Stimulated activated CD8-positive, alpha-beta memory T cell treated with anti-CD3 and anti-CD28 coated beads, Interleukin-7, amount 100 ng/mL, for 1 hour (primary cell): ENCODE results near the gene FBXO4.
"Not testable (repeated sequence)": the region's sequence is repeated elsewhere in the genome, so short reads cannot be mapped to it uniquely, and the experiment has no call there.

Experiments used
- DNase-seq, 2 donors: peaks; one replicate each; pipeline ENCODE4 v3.0.0-alpha.2; 2020; ENCODE audit warnings: low read depth in 2 of 2

The FBXO4 gene

GRCh38 chr5:41921874-41922273 is 3.2 kb upstream of the FBXO4 start:
- no peak for DNase-seq

GRCh38 chr5:41924526-41924871 is 582 bp upstream of the FBXO4 start:
- DNase-seq = no peak

GRCh38 chr5:41925555-41925951 is 472 bp downstream of the FBXO4 start:
- DNase-seq = peak in 1 of 2 donors; percentile 0

- no peak for DNase-seq
These were observed 2.5 kb downstream of the FBXO4 start for GRCh38 chr5:41927604-41928003.

GRCh38 chr5:41929035-41929434 is 4.0 kb downstream of the FBXO4 start:
- DNase-seq = no peak

GRCh38 chr5:41932770-41933169 is 7.7 kb downstream of the FBXO4 start:
- DNase-seq = no peak

GRCh38 chr5:41935544-41935943 is 10.5 kb downstream of the FBXO4 start:
- no peak for DNase-seq

- DNase-seq = no peak
These were observed 15.6 kb downstream of the FBXO4 start for GRCh38 chr5:41940641-41941040.

- DNase-seq = not testable (repeated sequence)
These were observed 20.4 kb downstream of the FBXO4 start for GRCh38 chr5:41945332-41945955.

- no peak for DNase-seq
These were observed 26.1 kb downstream of the FBXO4 start for GRCh38 chr5:41951224-41951623.

- DNase-seq = no peak
These were observed 29.2 kb downstream of the FBXO4 start for GRCh38 chr5:41954286-41954685.

- no peak for DNase-seq
These were observed 30.4 kb downstream of the FBXO4 start for GRCh38 chr5:41955432-41956024.

- no peak for DNase-seq
These were observed 31.9 kb downstream of the FBXO4 start for GRCh38 chr5:41956943-41957342.

GRCh38 chr5:41960481-41960880 is 35.4 kb downstream of the FBXO4 start:
- DNase-seq = no peak

- no peak for DNase-seq
These were observed 36.7 kb downstream of the FBXO4 start for GRCh38 chr5:41961736-41962135.

GRCh38 chr5:41962491-41962890 is 37.4 kb downstream of the FBXO4 start:
- DNase-seq = no peak

GRCh38 chr5:41966401-41967105 is 41.5 kb downstream of the FBXO4 start:
- no peak for DNase-seq

- no peak for DNase-seq
These were observed 42.3 kb downstream of the FBXO4 start for GRCh38 chr5:41967401-41967800.

GRCh38 chr5:41968153-41968723 is 43.2 kb downstream of the FBXO4 start:
- no peak for DNase-seq

GRCh38 chr5:41973087-41973486 is 48.0 kb downstream of the FBXO4 start:
- no peak for DNase-seq

GRCh38 chr5:41973887-41974286 is 48.8 kb downstream of the FBXO4 start:
- DNase-seq = no peak

- no peak for DNase-seq
These were observed 53.6 kb downstream of the FBXO4 start for GRCh38 chr5:41978676-41979075.

GRCh38 chr5:41980396-41980795 is 55.3 kb downstream of the FBXO4 start:
- no peak for DNase-seq
